ENCODE measurements around the gene PRKAA1. TPM values are rescaled to one million over a fixed set of nuclear protein-coding genes. Genes with fewer than 3 reads are reported as not detected.
"Not testable (repeated sequence)": the region's sequence is repeated elsewhere in the genome, so short reads cannot be mapped to it uniquely, and the experiment has no call there.

The PRKAA1 gene
- total and polyA plus RNA-seq, 4 donors = 20.5 to 104 (median 76.2) TPM

GRCh38 chr5:40799258-40799657 lies 1.1 kb upstream of the PRKAA1 start:
- H3K27me3 ChIP-seq (ENCODE audit: control insufficient read depth in 1 of 2, insufficient read depth in 2 of 2, low read length in 1 of 2) = no peaks in the 10 kb centered on the region
- H3K4me1 ChIP-seq (ENCODE audit: control insufficient read depth in 1 of 2, insufficient read depth in 2 of 2, low read length in 2 of 2) = peaks cover 0 to 5% of the 10 kb centered on the region in 2 donors
- DNase-seq (no peak), ATAC-seq (ENCODE audit: low FRiP score) (no peak)
- no peak overlapping the region for H3K27ac ChIP-seq (ENCODE audit: low read depth in 1 of 2, low read length in 2 of 2)
- intact Hi-C loops (cut with DNase I) = no loop called here
- no peaks in the 10 kb centered on the region for H3K36me3 ChIP-seq (ENCODE audit: control insufficient read depth in 1 of 2, insufficient read depth in 2 of 2, low read length in 1 of 2)
- WGBS, 2 donors = 0 to 1% methylated on average over 1 of the region's 1 CpG
- no peak overlapping the region for H3K4me3 ChIP-seq (ENCODE audit: low read length in 2 of 2)
- no peaks in the 10 kb centered on the region for H3K9me3 ChIP-seq (ENCODE audit: control insufficient read depth, low read length)

GRCh38 chr5:40798801-40799210 lies 632 bp upstream of the PRKAA1 start:
- no peaks in the 10 kb centered on the region for H3K36me3 ChIP-seq (ENCODE audit: control insufficient read depth in 1 of 2, insufficient read depth in 2 of 2, low read length in 1 of 2)
- H3K27ac ChIP-seq (ENCODE audit: low read depth in 1 of 2, low read length in 2 of 2) = peak overlapping the region; percentile 62 to 86
- H3K4me1 ChIP-seq (ENCODE audit: control insufficient read depth in 1 of 2, insufficient read depth in 2 of 2, low read length in 2 of 2) = peaks cover 0 to 5% of the 10 kb centered on the region in 2 donors
- peak overlapping the region; percentile 62 to 98 for H3K4me3 ChIP-seq (ENCODE audit: low read length in 2 of 2)
- no peak for ATAC-seq (ENCODE audit: low FRiP score)
- H3K27me3 ChIP-seq (ENCODE audit: control insufficient read depth in 1 of 2, insufficient read depth in 2 of 2, low read length in 1 of 2) = no peaks in the 10 kb centered on the region
- no peak for DNase-seq
- H3K9me3 ChIP-seq (ENCODE audit: control insufficient read depth, low read length) = no peaks in the 10 kb centered on the region
- intact Hi-C loops (cut with DNase I) = loop anchor here in 1 of 2 donors (1.0 kb wide), 1 partner anchor 36 kb away; the partner anchor contains the start of gene RPL37
- WGBS, 2 donors = 1% methylated on average over 7 of the region's 7 CpGs

- peaks cover 0 to 5% of the 10 kb centered on the region in 2 donors for H3K4me1 ChIP-seq (ENCODE audit: control insufficient read depth in 1 of 2, insufficient read depth in 2 of 2, low read length in 2 of 2)
- no peaks in the 10 kb centered on the region for H3K9me3 ChIP-seq (ENCODE audit: control insufficient read depth, low read length)
- WGBS, 2 donors = 1% methylated on average over 37 to 56 of the region's 56 CpGs
- peak overlapping the region; percentile 81 to 93 for H3K4me3 ChIP-seq (ENCODE audit: low read length in 2 of 2)
- no peaks in the 10 kb centered on the region for H3K36me3 ChIP-seq (ENCODE audit: control insufficient read depth in 1 of 2, insufficient read depth in 2 of 2, low read length in 1 of 2)
- intact Hi-C loops (cut with DNase I) = loop anchor here (1.0 to 2.0 kb wide), 2 partner anchors 38 to 43 kb away; partner anchors contain the start of genes RPL37 (in 1 of the 2) and TTC33 (in 1 of the 2)
- ATAC-seq (ENCODE audit: low FRiP score) = peak; percentile 80
- peak overlapping the region; percentile 53 to 64 for H3K27ac ChIP-seq (ENCODE audit: low read depth in 1 of 2, low read length in 2 of 2)
- DNase-seq = peak; percentile 82 to 92
- H3K27me3 ChIP-seq (ENCODE audit: control insufficient read depth in 1 of 2, insufficient read depth in 2 of 2, low read length in 1 of 2) = no peaks in the 10 kb centered on the region
These were observed 732 bp downstream of the PRKAA1 start for GRCh38 chr5:40797273-40798011.

GRCh38 chr5:40796487-40796889 lies 1.7 kb downstream of the PRKAA1 start:
- WGBS, 2 donors = 32 to 35% methylated on average over 3 of the region's 3 CpGs
- peaks cover 0 to 8% of the 10 kb centered on the region in 2 donors for H3K4me1 ChIP-seq (ENCODE audit: control insufficient read depth in 1 of 2, insufficient read depth in 2 of 2, low read length in 2 of 2)
- H3K27me3 ChIP-seq (ENCODE audit: control insufficient read depth in 1 of 2, insufficient read depth in 2 of 2, low read length in 1 of 2) = no peaks in the 10 kb centered on the region
- H3K36me3 ChIP-seq (ENCODE audit: control insufficient read depth in 1 of 2, insufficient read depth in 2 of 2, low read length in 1 of 2) = no peaks in the 10 kb centered on the region
- H3K9me3 ChIP-seq (ENCODE audit: control insufficient read depth, low read length) = no peaks in the 10 kb centered on the region
- no peak for DNase-seq
- ATAC-seq (ENCODE audit: low FRiP score) = peak; percentile 28
- H3K4me3 ChIP-seq (ENCODE audit: low read length in 2 of 2) = peak overlapping the region; percentile 20 to 48
- intact Hi-C loops (cut with DNase I) = loop anchor here in 1 of 2 donors (2.0 kb wide), 1 partner anchor 42 kb away; the partner anchor contains the start of gene TTC33
- no peak overlapping the region for H3K27ac ChIP-seq (ENCODE audit: low read depth in 1 of 2, low read length in 2 of 2)

GRCh38 chr5:40794877-40795276 lies 3.3 kb downstream of the PRKAA1 start:
- H3K4me3 ChIP-seq (ENCODE audit: low read length in 2 of 2); H3K27ac ChIP-seq (ENCODE audit: low read depth in 1 of 2, low read length in 2 of 2); H3K4me1 ChIP-seq (ENCODE audit: control insufficient read depth in 1 of 2, insufficient read depth in 2 of 2, low read length in 2 of 2); H3K27me3 ChIP-seq (ENCODE audit: control insufficient read depth in 1 of 2, insufficient read depth in 2 of 2, low read length in 1 of 2); H3K9me3 ChIP-seq (ENCODE audit: control insufficient read depth, low read length); ATAC-seq (ENCODE audit: low FRiP score); intact Hi-C loops (cut with DNase I); H3K36me3 ChIP-seq (ENCODE audit: control insufficient read depth in 1 of 2, insufficient read depth in 2 of 2, low read length in 1 of 2); DNase-seq: not testable (repeated sequence)
- WGBS, 2 donors = 91 to 93% methylated on average over 3 of the region's 3 CpGs

GRCh38 chr5:40794340-40794739 lies 3.8 kb downstream of the PRKAA1 start:
- ATAC-seq (ENCODE audit: low FRiP score) = not testable (repeated sequence)

GRCh38 chr5:40792691-40793090 lies 5.5 kb downstream of the PRKAA1 start:
- H3K27ac ChIP-seq (ENCODE audit: low read depth in 1 of 2, low read length in 2 of 2); H3K4me3 ChIP-seq (ENCODE audit: low read length in 2 of 2); ATAC-seq (ENCODE audit: low FRiP score); DNase-seq; H3K9me3 ChIP-seq (ENCODE audit: control insufficient read depth, low read length); H3K4me1 ChIP-seq (ENCODE audit: control insufficient read depth in 1 of 2, insufficient read depth in 2 of 2, low read length in 2 of 2); H3K36me3 ChIP-seq (ENCODE audit: control insufficient read depth in 1 of 2, insufficient read depth in 2 of 2, low read length in 1 of 2); H3K27me3 ChIP-seq (ENCODE audit: control insufficient read depth in 1 of 2, insufficient read depth in 2 of 2, low read length in 1 of 2); intact Hi-C loops (cut with DNase I): not testable (repeated sequence)
- WGBS, 2 donors = 90 to 92% methylated on average over 10 of the region's 10 CpGs

More at GRCh38 chr5:40794340-40794739, 3.8 kb downstream of the PRKAA1 start:
- H3K4me1 ChIP-seq (ENCODE audit: control insufficient read depth in 1 of 2, insufficient read depth in 2 of 2, low read length in 2 of 2); H3K4me3 ChIP-seq (ENCODE audit: low read length in 2 of 2); intact Hi-C loops (cut with DNase I); DNase-seq; H3K36me3 ChIP-seq (ENCODE audit: control insufficient read depth in 1 of 2, insufficient read depth in 2 of 2, low read length in 1 of 2); H3K9me3 ChIP-seq (ENCODE audit: control insufficient read depth, low read length); H3K27me3 ChIP-seq (ENCODE audit: control insufficient read depth in 1 of 2, insufficient read depth in 2 of 2, low read length in 1 of 2); H3K27ac ChIP-seq (ENCODE audit: low read depth in 1 of 2, low read length in 2 of 2): not testable (repeated sequence)

- 40 to 49% methylated on average over 3 of the region's 3 CpGs for WGBS, 2 donors
- Histone ChIP-seq H3K27ac (ENCODE audit: low read depth in 1 of 2, low read length in 2 of 2) (no peak overlapping the region), H3K9me3 (ENCODE audit: control insufficient read depth, low read length) (no peaks in the 10 kb centered on the region), H3K4me1 (ENCODE audit: control insufficient read depth in 1 of 2, insufficient read depth in 2 of 2, low read length in 2 of 2) (peaks cover 2 to 3% of the 10 kb centered on the region in 2 donors), H3K4me3 (ENCODE audit: low read length in 2 of 2) (no peak overlapping the region), H3K36me3 (ENCODE audit: control insufficient read depth in 1 of 2, insufficient read depth in 2 of 2, low read length in 1 of 2) (no peaks in the 10 kb centered on the region), H3K27me3 (ENCODE audit: control insufficient read depth in 1 of 2, insufficient read depth in 2 of 2, low read length in 1 of 2) (no peaks in the 10 kb centered on the region)
- intact Hi-C loops (cut with DNase I) = no loop called here
- no peak for DNase-seq
- ATAC-seq (ENCODE audit: low FRiP score) = no peak
These were observed 6.4 kb downstream of the PRKAA1 start for GRCh38 chr5:40791715-40792139.
